GM12864 (cell line): Measurements from ENCODE around the gene AOX1.
"Not testable (repeated sequence)": the region's sequence is repeated elsewhere in the genome, so short reads cannot be mapped to it uniquely, and the experiment has no call there.

ENCODE experiments used
- DNase-seq: peaks from one replicate; pipeline ENCODE4 v3.0.0-alpha.2; 2011; ENCODE audit warnings: low read depth
- H3K4me3 ChIP-seq: 2 replicates; pipeline ENCODE4 v1.5.1; 2011; ENCODE audit warnings: mild to moderate bottlenecking, low read depth, low read length, control low read depth
- TF ChIP-seq, protein P1 (sequence below): IDR thresholded peaks from 2 replicates; pipeline ENCODE4 v1.5.1; 2011; ENCODE audit warnings: low read depth, mild to moderate bottlenecking, moderate library complexity, low read length, control low read depth, inconsistent platforms; ENCODE audit errors: missing control alignments

The AOX1 gene

DNA sequence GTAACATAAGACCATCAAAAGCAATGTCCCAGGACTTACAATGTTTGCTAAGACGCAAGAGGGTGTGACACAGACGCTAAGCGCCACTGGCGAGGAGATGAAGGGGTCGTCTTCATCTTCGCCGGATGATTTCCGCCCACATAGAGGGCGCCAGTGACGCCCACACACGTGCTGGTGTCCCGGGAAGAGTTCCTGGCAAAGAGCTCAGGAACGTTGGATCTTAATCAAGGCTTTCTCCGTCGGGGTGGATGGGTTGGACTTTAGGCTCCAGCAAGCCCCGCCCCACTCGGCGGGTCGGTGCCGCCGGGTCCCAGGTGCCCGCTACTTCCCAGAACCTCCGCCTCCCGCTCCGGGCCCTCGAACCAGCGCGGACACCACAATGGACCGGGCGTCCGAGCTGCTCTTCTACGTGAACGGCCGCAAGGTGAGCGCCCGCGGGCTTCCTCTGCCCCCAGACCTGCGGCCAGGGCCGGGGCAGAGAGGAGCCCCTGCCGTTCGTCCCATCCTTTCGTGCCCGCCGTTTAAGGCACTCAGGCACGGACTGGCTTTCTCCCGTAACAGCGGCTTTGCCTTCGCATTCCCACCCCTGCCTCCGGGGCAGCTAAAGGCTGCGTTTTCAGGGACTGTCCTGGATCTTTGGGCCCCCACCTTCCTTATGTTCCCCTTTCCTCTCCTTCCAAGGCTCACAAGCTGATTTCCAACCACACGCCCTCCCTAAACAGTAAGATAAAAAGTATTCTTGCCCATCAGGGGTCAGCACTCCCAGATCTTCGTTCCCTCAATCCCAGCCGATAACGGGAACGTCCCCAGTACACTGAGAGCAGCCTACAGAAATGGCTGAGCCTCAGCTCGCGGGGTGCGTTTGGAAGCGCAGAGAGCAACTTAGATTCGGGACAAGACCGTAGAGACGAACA, at the start of gene AOX1:
TSS of gene AOX1 (plus strand) at position 285 of the 914 bp plus-strand sequence. CDS start at position 380, 95 bp downstream.
- no peak for DNase-seq
- TF ChIP-seq, protein P1, sequence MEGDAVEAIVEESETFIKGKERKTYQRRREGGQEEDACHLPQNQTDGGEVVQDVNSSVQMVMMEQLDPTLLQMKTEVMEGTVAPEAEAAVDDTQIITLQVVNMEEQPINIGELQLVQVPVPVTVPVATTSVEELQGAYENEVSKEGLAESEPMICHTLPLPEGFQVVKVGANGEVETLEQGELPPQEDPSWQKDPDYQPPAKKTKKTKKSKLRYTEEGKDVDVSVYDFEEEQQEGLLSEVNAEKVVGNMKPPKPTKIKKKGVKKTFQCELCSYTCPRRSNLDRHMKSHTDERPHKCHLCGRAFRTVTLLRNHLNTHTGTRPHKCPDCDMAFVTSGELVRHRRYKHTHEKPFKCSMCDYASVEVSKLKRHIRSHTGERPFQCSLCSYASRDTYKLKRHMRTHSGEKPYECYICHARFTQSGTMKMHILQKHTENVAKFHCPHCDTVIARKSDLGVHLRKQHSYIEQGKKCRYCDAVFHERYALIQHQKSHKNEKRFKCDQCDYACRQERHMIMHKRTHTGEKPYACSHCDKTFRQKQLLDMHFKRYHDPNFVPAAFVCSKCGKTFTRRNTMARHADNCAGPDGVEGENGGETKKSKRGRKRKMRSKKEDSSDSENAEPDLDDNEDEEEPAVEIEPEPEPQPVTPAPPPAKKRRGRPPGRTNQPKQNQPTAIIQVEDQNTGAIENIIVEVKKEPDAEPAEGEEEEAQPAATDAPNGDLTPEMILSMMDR = no peak
- peak within 1 kb of the TSS; percentile 32 for H3K4me3 ChIP-seq

DNA sequence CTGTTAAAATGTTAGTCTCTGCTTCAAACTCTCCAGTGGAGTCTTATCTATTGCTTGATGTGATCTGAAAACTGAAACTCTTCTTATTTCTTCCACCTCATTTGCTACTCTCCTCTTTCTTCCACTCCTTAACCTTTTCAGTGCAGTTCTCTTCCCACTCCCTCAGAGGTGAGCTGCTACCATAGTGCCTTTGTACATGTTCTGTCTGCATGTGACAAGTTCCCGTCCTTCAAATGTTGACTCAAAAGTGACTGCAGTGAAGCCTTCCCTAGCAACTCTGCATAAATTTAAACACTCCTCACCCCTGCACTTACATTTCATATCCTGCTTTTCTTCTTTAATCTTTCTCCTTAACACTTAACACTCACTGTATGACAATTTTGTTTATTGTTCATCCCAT, 47.7 kb upstream of the AOX1 start:
- DNase-seq = no peak
- TF ChIP-seq, protein P1 = no peak
- H3K4me3 ChIP-seq = no peak overlapping the region

DNA sequence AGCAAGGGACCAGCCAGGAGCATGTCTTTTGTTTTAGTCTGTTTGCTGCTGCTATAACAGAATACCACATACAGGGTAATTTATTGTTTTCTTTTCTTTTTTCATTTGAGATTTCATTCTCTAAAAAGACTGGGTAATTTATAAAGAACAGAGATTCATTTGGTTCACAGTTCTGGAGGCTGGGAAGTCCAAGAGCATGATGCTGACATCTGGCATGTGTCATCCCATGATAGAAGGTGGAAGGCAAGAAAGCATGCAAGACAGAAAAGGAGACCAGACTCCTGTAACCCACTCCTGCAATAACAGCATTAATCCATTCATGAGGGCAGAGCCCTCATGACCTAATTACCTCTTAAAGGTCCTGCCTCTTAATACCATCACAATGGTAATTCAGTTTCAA, 45.0 kb upstream of the AOX1 start:
- no peak overlapping the region for H3K4me3 ChIP-seq
- no peak for DNase-seq
- TF ChIP-seq, protein P1 = no peak

DNA sequence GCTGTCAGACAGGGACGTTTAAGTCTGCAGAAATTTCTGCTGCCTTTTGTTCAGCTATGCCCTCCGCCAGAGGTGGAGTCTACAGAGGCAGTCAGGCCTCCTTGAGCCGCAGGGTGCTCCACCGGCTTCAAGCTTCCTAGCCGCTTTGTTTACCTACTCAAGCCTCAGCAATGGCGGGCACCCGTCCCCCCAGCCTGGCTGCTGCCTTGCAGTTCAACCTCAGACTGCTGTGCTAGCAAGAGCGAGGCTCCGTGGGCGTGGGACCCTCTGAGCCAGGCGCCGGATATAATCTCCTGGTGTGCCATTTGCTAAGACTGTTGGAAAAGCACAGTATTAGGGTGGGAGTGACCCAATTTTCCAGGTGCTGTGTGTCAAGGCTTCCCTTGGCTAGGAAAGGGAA, 19.2 kb upstream of the AOX1 start:
- not testable (repeated sequence) for DNase-seq, H3K4me3 ChIP-seq

DNA sequence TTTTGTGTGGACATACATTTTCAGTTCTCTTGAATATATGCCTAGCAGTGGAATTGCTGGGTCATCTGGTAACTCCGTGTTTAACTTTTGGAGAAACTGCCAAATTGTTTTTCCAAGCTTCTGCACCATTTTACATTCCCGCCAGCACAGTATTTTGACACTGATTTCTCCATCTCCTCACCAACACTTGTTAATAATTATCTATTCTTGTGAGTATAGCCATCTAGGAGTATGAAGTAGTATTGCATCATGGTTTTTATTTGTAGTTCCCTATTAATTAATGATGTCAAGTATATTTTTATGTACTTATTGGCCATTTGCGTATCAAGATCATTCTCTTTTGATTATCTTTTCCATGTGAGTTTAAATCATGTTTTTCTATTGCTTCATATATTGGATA, 17.9 kb upstream of the AOX1 start:
- no peak overlapping the region for H3K4me3 ChIP-seq
- TF ChIP-seq, protein P1 = no peak
- DNase-seq = no peak

DNA sequence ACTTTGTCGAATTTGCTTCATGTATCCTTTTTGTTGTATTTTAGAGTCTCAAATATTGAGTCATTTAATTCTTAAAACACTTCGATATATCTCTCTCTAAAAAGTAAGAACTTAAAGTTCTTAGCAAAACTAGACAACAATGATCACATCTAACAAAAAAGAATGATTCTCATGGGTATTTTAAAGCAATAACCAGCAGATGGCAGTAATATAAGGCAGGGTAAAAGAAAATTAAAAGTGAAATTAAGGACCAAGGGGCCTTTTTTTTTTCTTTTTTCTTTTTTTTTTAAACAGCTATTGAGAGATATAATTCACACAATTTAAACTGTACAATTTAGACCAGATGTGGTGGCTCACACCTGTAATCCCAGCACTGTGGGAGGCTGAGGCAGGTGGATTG, 9.9 kb upstream of the AOX1 start:
- no peak overlapping the region for H3K4me3 ChIP-seq
- DNase-seq = no peak
- TF ChIP-seq, protein P1 = peak; percentile 9

DNA sequence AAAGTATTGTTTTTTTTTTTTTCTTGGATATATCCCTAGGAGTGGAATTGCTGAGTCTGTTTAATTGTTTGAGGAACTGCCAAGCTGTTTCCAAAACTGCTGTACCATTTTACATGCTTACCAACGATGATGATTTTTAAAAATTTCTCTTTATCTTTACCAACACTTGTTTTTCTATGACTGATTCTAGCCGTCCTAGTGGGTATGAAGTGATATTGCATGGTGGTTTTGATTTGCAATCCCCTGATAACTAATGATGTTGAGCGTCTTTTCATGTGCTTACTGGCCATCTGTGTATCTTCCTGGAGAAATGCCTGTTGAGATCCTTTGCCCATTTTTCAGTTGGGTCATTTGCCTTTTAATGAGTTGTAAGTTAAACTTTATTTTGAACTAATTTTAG, 8.8 kb upstream of the AOX1 start:
- no peak for DNase-seq
- TF ChIP-seq, protein P1 = no peak
- H3K4me3 ChIP-seq = no peak overlapping the region
